ENCODE data around the gene PRH1. TPM values are rescaled to one million over a fixed set of nuclear protein-coding genes. Genes with fewer than 3 reads are reported as not detected.

Gene PRH1
- total and polyA plus RNA-seq, 4 donors: 1.3 to 29.6 (median 16.1) TPM

GRCh38 chr12:10863512-10864218 is 20.4 kb downstream of the PRH1 start:
- no peak for DNase-seq (ENCODE audit: low spot score)
- H3K27ac ChIP-seq (ENCODE audit: low read depth in 1 of 2, low read length in 2 of 2): no peak overlapping the region
- H3K36me3 ChIP-seq (ENCODE audit: control insufficient read depth in 4 of 4, insufficient read depth in 3 of 4, low read depth in 1 of 4, low read length in 3 of 4): peaks cover 0 to 2% (median 0%) of the 10 kb centered on the region in 4 donors
- no peak for TF ChIP-seq CTCF (IDR thresholded peaks at IDR 0.05; ENCODE audit: low read depth, low read length, missing input control)
- TF ChIP-seq, protein P1, sequence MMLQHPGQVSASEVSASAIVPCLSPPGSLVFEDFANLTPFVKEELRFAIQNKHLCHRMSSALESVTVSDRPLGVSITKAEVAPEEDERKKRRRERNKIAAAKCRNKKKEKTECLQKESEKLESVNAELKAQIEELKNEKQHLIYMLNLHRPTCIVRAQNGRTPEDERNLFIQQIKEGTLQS (IDR thresholded peaks at IDR 0.05): no peak
- TF ChIP-seq REST (IDR thresholded peaks at IDR 0.05): no peak
- no peak for TF ChIP-seq FOXA1 (IDR thresholded peaks at IDR 0.05)
- no peak for TF ChIP-seq TAF1 (conservative IDR thresholded peaks at IDR 0.05)
- no peak for TF ChIP-seq SP1 (IDR thresholded peaks at IDR 0.05)
- TF ChIP-seq RAD21 (IDR thresholded peaks at IDR 0.05): no peak
- no peak for TF ChIP-seq HNF4G (IDR thresholded peaks at IDR 0.05)
- TF ChIP-seq FOXA2 (IDR thresholded peaks at IDR 0.05): no peak
- no peak for TF ChIP-seq NR2F2 (IDR thresholded peaks at IDR 0.05)
- no peak for TF ChIP-seq EGR1 (IDR thresholded peaks at IDR 0.05; ENCODE audit: low read depth in 2 of 2)
- no peak for TF ChIP-seq JUND (IDR thresholded peaks at IDR 0.05)
- TF ChIP-seq MAX (IDR thresholded peaks at IDR 0.05): no peak
- H3K27me3 ChIP-seq (ENCODE audit: control insufficient read depth in 4 of 4, insufficient read depth in 4 of 4, low read length in 3 of 4): no peaks in the 10 kb centered on the region
- H3K4me1 ChIP-seq (ENCODE audit: control insufficient read depth in 4 of 4, insufficient read depth in 4 of 4, low read length in 3 of 4): peaks cover 0 to 3% (median 2%) of the 10 kb centered on the region in 4 donors
- 96% methylated on average over 2 of the region's 2 CpGs for WGBS
- H3K4me3 ChIP-seq (ENCODE audit: low read depth in 1 of 3, low read length in 3 of 3): no peak overlapping the region
- H3K9me3 ChIP-seq (ENCODE audit: control insufficient read depth in 4 of 4, low read length in 3 of 4): no peaks in the 10 kb centered on the region
- H3K9ac ChIP-seq (ENCODE audit: low read depth in 1 of 2, low read length in 2 of 2): no peak overlapping the region

DNA sequence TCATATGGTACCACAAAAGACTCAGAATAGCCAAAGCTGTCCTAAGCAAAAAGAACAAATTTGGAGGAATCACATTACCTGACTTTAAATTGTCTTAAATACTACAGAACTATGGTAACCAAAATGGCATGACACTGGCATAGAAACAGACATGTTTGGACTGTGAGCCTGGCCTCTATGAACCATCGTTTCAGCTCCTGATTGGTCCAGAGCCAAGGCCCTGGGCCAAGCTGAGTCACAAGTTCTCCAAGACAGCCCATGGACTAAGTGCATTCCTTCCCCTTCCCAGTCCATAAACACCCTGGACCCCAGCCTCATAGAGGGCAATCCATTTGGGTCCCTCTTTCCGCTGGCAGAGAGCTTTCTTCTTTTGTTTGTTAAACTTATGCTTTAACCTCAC is 22.7 kb downstream of the PRH1 start:
- no peak overlapping the region for H3K27ac ChIP-seq (ENCODE audit: low read depth in 1 of 2, low read length in 2 of 2)
- TF ChIP-seq, protein P1 (IDR thresholded peaks at IDR 0.05): no peak
- TF ChIP-seq NR2F2 (IDR thresholded peaks at IDR 0.05) (no peak), TAF1 (conservative IDR thresholded peaks at IDR 0.05) (no peak)
- WGBS: 71% methylated on average over 2 of the region's 2 CpGs
- H3K36me3 ChIP-seq (ENCODE audit: control insufficient read depth in 4 of 4, insufficient read depth in 3 of 4, low read depth in 1 of 4, low read length in 3 of 4): peaks cover 0 to 8% (median 0%) of the 10 kb centered on the region in 4 donors
- no peak overlapping the region for H3K9ac ChIP-seq (ENCODE audit: low read depth in 1 of 2, low read length in 2 of 2)
- no peaks in the 10 kb centered on the region for H3K27me3 ChIP-seq (ENCODE audit: control insufficient read depth in 4 of 4, insufficient read depth in 4 of 4, low read length in 3 of 4)
- no peaks in the 10 kb centered on the region for H3K4me1 ChIP-seq (ENCODE audit: control insufficient read depth in 4 of 4, insufficient read depth in 4 of 4, low read length in 3 of 4)
- H3K4me3 ChIP-seq (ENCODE audit: low read depth in 1 of 3, low read length in 3 of 3): no peak overlapping the region
- H3K9me3 ChIP-seq (ENCODE audit: control insufficient read depth in 4 of 4, low read length in 3 of 4): no peaks in the 10 kb centered on the region
- no peak for DNase-seq (ENCODE audit: low spot score)

Measured in liver (tissue), 9 donors.